GM12891 (cell line): ENCODE results near the gene PDGFD.

ENCODE experiments used
- PAX5 ChIP-seq: IDR thresholded peaks from 2 replicates; pipeline ENCODE4 v1.6.1; 2011; ENCODE audit warnings: low read length, moderate library complexity, mild to moderate bottlenecking; ENCODE audit not compliant: insufficient read depth, severe bottlenecking
- POLR2A ChIP-seq: IDR thresholded peaks from 2 replicates; pipeline ENCODE4 v1.6.1; 2011; ENCODE audit warnings: low read depth, low read length, control low read depth
- POLR2AphosphoS5 ChIP-seq: IDR thresholded peaks from 2 replicates; pipeline ENCODE4 v1.6.1; 2011; ENCODE audit warnings: low read depth, low read length, control low read depth
- SPI1 ChIP-seq: IDR thresholded peaks from 2 replicates; pipeline ENCODE4 v1.6.1; 2011; ENCODE audit warnings: low read depth, low read length, control low read depth
- TAF1 ChIP-seq: IDR thresholded peaks from 2 replicates; pipeline ENCODE4 v1.6.1; 2011; ENCODE audit warnings: low read depth, low read length, control low read depth

DNA sequence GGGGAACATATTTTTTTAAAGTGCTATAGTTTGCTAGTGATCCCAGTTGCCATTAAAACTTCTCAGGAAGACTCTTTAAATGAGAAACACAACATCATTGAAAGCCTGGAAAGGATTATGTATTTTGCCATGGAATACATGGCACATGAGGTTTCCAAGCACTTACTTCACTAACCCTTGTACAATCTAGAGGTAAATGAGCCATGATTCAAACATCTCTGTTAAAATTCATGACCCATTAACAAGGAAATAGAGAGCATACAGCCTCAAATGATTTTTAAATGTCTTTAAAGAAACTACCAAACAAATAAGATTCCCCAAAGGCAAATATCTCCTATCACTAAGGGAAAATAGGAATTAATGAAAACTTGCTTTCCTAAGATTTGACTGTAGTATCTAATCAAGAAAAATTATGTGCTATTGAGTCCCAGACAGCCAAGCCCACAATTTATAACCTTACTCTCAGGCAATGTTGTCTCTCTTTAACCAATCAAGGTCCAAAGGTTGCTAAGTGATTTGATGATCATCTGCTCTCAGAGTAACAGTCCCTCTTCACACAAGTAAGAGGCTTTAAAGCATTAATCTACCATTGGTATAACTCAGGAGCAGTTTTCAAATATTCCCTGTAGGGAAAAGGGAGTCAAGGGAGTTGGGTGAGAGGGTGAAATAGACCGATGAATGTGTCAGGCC lies 219.6 kb downstream of the PDGFD start:
- TF ChIP-seq TAF1 = no peak
- no peak for TF ChIP-seq POLR2AphosphoS5
- no peak for TF ChIP-seq SPI1
- no peak for TF ChIP-seq POLR2A
- no peak for TF ChIP-seq PAX5
